ENCODE results near the gene ZNF784. TPM values are rescaled to one million over a fixed set of nuclear protein-coding genes. Genes with fewer than 3 reads are reported as not detected.

The ZNF784 gene
- total and polyA plus RNA-seq, 7 donors: 2.8 to 9.1 (median 7.2) TPM

DNA sequence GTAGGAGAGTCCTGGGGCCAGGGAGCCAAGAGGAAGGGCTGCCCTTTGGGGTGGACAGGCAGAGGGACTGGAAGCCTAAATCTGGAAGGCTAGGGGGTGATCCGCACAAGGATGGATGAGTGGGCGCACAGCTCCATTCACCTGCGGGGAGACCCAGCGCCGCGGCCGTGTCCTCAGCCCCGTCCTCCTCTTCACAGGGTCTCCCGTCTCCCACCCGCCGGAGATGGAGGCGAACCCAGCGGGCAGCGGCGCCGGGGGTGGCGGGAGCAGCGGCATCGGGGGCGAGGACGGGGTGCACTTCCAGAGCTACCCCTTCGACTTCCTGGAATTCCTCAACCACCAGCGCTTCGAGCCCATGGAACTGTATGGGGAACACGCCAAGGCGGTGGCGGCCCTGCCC, 11.0 kb downstream of the ZNF784 start:
- H3K36me3 ChIP-seq: peaks cover 17 to 61% (median 37%) of the 10 kb centered on the region in 4 donors

GRCh38 chr19:55611983-55612645, 12.3 kb downstream of the ZNF784 start:
- Histone ChIP-seq H3K4me3 (no peak overlapping the region), H3K4me1 (peaks cover 0 to 23% (median 7%) of the 10 kb centered on the region in 4 donors), H3K9me3 (no peaks in the 10 kb centered on the region), H3K36me3 (peaks cover 17 to 51% (median 31%) of the 10 kb centered on the region in 4 donors), H3K27me3 (no peaks in the 10 kb centered on the region), H3K27ac (no peak overlapping the region)
- 80 to 92% methylated on average over 3 of the region's 3 CpGs for WGBS, 2 donors
- no peak for TF ChIP-seq POLR2A (IDR thresholded peaks at IDR 0.05)
- no peak for DNase-seq
- intact Hi-C loops (cut with DNase I): no loop called here

More for the DNA sequence above, 11.0 kb downstream of the ZNF784 start:
- no peak for TF ChIP-seq POLR2A (IDR thresholded peaks at IDR 0.05)
- TF ChIP-seq EP300 (IDR thresholded peaks at IDR 0.05): no peak
- TF ChIP-seq CTCF (IDR thresholded peaks at IDR 0.05): no peak
- no peak for TF ChIP-seq POLR2AphosphoS5 (IDR thresholded peaks at IDR 0.05)
- H3K9me3 ChIP-seq: no peaks in the 10 kb centered on the region
- no peak overlapping the region for H3K27ac ChIP-seq
- H3K4me1 ChIP-seq: peaks cover 0 to 13% (median 6%) of the 10 kb centered on the region in 4 donors
- no peaks in the 10 kb centered on the region for H3K27me3 ChIP-seq
- WGBS, 2 donors: 95 to 96% methylated on average over 27 of the region's 27 CpGs
- no peak overlapping the region for H3K4me3 ChIP-seq
- DNase-seq: no peak
- intact Hi-C loops (cut with DNase I): no loop called here

- Histone ChIP-seq H3K9me3 (no peaks in the 10 kb centered on the region), H3K27me3 (no peaks in the 10 kb centered on the region), H3K27ac (no peak overlapping the region), H3K4me3 (no peak overlapping the region), H3K36me3 (peaks cover 12 to 44% (median 26%) of the 10 kb centered on the region in 4 donors), H3K4me1 (peaks cover 0 to 30% (median 13%) of the 10 kb centered on the region in 4 donors)
- intact Hi-C loops (cut with DNase I): no loop called here
- DNase-seq: no peak
- no peak for TF ChIP-seq EP300 (IDR thresholded peaks at IDR 0.05)
- TF ChIP-seq POLR2AphosphoS5 (IDR thresholded peaks at IDR 0.05): no peak
- no peak for TF ChIP-seq POLR2A (IDR thresholded peaks at IDR 0.05)
- no peak for TF ChIP-seq CTCF (IDR thresholded peaks at IDR 0.05)
- WGBS, 2 donors: 86 to 88% methylated on average over 15 of the region's 15 CpGs
These were observed 12.9 kb downstream of the ZNF784 start for GRCh38 chr19:55611300-55611982.

GRCh38 chr19:55609326-55609725, 15.0 kb downstream of the ZNF784 start:
- WGBS, 2 donors: 90 to 93% methylated on average over 5 of the region's 5 CpGs

More at GRCh38 chr19:55609326-55609725, 15.0 kb downstream of the ZNF784 start:
- Histone ChIP-seq H3K36me3 (peaks cover 0 to 25% (median 7%) of the 10 kb centered on the region in 4 donors), H3K4me3 (no peak overlapping the region), H3K27ac (no peak overlapping the region), H3K27me3 (no peaks in the 10 kb centered on the region), H3K9me3 (no peaks in the 10 kb centered on the region), H3K4me1 (peaks cover 0 to 42% (median 27%) of the 10 kb centered on the region in 4 donors)
- no peak for DNase-seq
- intact Hi-C loops (cut with DNase I): no loop called here
- no peak for TF ChIP-seq CTCF (IDR thresholded peaks at IDR 0.05)
- no peak for TF ChIP-seq POLR2A (IDR thresholded peaks at IDR 0.05)
- no peak for TF ChIP-seq EP300 (IDR thresholded peaks at IDR 0.05)
- TF ChIP-seq POLR2AphosphoS5 (IDR thresholded peaks at IDR 0.05): no peak
